HG03460 (cell line): Measurements from ENCODE around the gene LIPH.
"Not testable (repeated sequence)": the region's sequence is repeated elsewhere in the genome, so short reads cannot be mapped to it uniquely, and the experiment has no call there.

ENCODE experiments used
- ATAC-seq: cut with Tn5 transposase; IDR thresholded peaks from one replicate; pipeline ENCODE4 v1.9.1; 2021; ENCODE audit not compliant: unreplicated experiment

The LIPH gene

DNA sequence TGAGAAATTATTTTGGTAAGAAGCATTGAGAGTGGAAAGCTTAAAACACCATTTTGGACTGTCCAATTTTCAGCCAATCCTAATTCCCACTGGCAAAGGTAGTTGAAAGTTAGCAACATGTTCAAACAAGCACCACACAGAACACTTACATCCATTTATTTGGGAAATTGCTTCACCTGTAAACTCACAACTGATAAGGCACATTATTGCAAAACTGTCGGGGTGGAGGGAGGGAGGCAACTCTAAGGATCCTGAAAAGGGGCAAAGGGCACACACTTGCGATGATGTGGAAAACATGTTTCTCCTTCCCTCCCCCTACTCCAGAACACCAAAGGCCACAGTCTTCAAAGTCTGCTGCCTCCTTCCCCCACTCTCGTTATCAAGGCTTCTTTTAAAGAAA, 62.9 kb downstream of the LIPH start:
- no peak for ATAC-seq

DNA sequence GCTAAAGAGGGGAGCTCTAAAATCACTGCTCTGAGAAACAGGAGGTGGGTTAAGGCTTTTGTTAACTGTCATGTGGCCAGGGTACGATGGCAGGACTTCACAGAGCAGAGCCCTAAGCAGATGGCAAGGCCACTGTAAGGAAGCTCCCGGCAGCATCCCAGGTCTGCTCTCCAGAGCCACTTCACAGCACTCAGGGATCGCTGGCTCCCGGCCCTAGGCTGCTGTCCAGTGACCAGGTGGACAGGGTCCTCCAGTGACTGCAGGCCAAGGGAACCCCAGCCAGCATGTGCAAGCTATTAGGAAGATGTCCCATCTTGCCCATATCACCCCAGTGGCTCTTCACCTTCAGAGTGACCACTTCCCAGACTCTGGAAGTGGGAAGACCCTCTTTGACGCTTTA, 63.9 kb downstream of the LIPH start:
- no peak for ATAC-seq

DNA sequence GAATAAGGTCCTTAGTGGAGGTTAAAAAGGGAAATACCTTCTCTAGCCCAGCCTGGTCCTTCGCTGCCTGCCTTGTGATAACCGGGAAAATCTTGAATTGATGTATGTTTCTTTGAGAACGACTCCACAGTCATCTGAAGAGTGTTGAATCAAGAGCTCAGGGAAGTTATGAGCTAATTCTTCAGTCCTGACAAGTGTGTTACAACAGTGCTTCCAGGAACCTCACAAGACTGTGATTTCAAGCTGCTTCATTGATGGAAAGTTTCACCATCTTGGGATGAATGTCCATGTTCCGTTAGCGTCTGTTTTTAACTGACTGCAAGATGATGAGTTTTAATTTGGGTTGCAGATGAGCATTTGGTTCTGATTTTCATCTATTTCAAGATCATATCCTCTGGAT, 66.0 kb downstream of the LIPH start:
- ATAC-seq: no peak

DNA sequence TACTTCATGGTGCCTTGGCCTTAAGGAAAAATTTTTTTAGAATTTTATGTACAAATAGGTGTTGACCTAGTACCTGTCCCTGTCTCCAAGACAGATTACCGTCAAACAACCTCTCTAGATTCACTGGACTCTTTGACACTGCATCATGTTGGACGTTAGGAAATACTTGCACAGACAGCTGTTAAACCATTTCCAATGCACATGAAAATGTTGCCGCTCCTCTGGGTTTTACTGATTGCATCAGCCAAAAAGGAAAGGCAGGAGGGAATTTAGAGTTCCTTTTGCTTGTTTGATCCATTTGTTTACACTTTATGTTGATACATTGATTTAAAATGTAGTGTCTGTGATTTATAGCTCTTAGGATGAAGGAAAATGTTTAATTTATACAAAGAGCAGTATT, 68.1 kb downstream of the LIPH start:
- no peak for ATAC-seq

DNA sequence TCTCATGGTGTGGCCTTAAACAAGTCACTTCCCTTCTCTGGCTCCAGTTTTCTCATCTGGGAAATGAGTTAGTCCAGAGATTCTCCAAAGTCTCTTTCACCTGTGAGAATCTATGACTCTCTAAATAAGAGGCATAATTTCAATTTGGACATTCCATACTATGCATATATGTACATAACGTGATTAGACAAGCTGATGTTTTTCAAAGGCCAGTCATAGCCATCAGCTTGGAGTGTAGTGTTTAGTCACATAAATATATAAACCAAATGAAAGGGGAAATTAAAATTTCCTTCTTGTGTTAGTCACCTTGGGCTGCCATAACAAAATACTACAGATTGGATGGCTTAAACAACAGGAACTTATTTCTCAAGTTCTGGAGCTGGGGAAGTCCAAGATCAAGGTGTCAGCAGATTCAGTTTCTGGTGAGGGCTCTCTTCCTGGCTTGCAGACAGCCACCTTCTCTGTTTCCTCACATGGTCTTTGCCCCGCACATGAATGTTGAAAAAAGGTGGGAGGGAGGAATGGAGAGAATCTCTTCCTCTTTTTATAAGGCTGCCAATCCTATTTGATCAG, 72.9 kb downstream of the LIPH start:
- ATAC-seq: no peak

DNA sequence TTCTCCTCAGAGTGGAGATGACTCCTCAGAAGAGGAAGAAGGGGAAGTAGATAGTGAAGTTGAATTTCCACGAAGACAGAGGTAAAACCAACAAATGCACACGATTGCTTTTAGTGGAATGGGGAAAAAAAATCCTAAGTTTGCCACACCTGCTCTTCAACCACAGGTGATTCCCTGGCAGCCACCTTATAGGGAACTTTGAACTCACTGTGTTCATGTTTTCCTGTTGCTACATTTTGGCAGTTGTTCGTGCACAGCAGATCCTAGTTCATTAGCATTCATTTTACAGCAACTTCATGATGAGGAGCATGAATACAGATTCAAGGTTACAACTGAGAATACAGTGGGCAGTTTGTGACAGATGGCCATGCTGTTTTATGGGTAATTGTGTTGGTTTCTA, 75.1 kb downstream of the LIPH start:
- no peak for ATAC-seq

DNA sequence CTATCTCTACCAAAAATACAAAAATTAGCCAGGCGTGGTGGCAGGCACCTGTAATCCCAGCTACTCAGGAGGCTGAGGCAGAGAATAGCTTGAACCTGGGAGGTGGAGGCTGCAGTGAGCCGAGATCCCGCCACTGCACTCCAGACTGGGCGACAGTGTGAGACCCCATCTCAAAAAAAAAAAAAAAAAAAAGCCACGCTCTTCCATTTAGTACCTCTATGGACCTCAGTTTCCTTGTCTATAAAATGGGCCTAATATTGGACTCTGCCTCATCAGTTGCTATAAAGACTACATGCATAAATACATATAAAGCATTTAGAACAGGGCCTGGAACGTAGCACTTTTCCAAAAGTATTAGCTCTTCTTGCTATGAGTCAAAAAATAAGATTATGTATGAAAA, 77.5 kb downstream of the LIPH start:
- not testable (repeated sequence) for ATAC-seq

DNA sequence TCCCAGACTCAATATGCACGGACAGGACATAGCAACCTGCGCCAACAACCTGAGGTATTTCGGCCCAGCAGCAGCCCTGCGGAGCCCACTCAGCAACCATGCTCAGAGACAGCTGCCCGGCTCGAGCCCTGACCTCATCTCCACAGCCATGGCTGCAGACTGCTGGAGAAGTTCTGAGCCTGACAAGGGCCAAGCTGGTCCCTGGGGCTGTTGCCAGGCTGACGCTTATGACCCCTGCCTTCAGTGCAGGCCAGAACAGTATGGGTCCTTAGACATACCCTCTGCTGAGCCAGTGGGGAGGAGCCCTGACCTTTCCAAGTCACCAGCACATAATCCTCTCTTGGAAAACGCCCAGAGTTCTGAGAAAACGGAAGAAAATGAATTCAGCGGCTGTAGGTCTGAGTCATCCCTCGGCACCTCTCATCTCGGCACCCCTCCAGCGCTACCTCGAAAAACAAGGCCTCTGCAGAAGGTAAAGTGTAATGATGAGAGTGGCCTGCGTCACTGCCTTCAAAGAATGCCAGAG, 79.0 kb downstream of the LIPH start:
- no peak for ATAC-seq

DNA sequence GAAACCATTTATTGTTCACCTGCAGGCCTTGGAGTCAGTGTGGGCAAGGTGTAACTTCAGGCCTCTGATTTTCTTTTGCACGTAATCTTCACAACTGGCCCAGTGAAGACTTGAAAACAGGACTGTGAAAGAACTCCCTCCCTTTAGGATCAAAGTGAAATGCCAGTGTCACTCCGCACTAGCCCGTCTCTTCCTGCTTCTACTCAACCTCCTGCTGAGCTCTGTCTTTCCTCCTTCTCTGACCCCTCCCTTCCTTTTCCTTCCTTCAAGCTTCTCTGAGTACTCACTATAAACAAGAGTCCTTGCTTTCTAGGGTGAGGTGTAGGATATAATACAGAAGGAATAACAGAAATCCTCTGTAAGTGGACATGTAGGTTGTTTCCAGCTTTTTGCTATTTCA, 82.1 kb downstream of the LIPH start:
- ATAC-seq: no peak

DNA sequence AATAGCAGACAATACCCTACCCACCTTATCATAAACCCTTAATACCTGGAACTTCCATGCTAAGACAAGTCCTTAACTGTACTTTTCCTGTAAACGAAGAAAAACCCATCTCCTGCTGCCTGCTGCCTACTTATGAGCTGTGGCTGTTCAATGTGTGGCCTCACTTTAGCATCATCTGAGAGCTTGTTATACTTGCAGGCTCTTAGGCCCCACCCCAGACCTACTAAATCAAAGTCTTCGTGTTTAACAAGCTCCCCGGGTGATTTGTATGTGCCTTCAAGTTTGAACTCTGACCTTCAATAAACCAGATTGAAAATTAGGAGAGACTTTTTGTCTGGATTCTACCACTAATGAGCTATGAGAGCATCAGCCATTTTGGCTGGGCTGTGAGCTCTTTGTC, 82.8 kb downstream of the LIPH start:
- no peak for ATAC-seq

DNA sequence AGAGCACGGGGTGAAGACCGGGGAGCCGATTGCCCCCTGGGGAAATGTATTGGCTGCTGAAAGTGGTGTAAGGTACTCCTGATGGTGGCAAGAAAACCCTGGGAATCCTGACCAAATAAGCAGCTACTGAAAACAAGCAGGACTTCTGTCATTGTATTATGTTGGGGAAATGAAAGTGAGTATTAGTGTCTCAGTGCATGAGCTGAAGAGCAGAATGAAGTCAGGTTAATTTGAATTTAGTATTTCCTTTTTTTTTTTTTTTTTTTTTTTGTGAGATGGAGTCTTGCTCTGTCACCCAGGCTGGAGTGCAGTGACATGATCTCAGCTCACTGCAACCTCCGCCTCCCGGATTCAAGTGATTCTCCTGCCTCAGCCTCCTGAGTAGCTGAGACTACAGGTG, 86.3 kb downstream of the LIPH start:
- not testable (repeated sequence) for ATAC-seq

DNA sequence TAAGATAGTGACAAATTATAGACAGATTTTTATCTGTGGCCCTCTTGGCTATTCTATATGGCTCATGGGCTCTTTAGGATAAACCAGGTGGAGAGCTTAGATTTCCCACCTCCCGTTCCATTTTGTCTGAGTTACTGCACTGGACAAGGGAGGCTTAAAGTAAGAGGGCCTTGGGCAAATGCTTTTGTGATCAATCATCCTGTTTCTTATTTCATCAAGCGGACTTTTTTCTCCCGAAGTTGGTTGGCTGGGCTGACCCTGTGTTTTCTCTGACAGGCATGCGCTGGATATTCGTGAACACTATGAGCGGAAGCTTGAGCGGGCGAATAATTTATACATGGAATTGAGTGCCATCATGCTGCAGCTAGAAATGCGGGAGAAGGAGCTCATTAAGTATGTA, 86.9 kb downstream of the LIPH start:
- no peak for ATAC-seq

DNA sequence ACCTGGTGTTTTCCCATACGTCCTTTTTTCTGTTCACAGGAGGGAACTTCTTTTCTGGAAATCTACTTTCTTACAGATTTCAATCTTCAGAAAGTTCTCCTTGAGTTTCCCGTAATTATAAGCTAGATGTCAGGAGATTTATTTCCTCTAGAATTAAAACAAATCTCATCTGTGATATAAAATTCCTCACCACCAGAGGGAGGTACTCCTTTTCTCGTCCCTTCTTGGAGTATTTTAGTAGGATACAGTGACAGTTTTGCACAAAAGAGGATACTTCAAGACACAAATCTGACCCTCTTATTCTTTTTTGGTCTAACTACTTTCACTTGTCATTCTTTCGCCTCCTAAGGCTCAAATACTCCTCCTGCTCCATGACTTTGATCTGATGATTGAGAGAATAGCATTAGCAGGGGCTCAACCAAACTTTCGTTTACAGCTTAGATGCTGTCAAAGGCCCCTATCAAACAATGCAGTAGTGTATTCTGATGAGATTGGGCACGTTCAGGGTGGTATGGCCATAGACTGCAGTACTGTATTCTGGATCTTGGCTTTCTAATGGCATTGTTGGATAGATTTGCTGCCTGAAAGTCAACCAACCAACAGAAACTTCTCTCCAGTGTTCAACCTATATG, 91.6 kb downstream of the LIPH start:
- no peak for ATAC-seq

DNA sequence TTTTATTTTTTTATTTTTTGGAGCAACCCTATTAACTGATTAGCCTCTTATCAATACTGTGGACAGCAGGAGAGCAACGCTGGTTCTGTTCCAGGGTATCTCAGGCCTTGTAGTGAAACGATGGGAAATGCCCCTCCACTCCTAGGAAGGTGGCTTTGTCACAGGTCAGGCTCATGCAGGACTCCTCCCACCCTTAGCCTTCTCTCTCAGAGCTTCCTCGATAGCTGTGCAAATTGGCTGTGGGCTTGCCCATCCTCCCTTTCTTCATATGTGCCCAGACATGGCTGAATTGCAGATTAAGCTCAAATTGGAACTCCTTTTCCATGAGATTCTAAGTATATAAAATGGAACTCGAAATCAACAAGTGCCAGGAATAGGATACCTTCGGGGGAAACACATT, 92.1 kb downstream of the LIPH start:
- ATAC-seq: no peak

DNA sequence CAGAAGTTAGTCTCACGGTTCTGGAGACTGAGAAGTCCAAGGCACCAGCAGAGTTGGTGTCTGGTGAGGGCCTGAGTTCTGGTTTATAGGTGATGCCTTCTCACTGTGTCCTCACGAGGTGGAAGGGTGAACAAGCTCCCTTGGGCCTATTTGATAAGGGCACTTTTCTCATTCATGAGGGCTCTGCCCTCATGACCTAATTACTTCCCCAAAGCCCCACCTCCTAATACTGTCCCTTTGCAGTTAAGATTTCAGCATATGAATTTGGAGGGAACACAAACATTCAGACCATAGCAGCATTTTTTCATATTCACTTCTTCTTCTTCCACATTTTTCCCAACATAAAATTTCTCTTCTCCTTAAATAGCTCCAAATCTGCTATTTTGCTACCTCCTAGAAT, 95.0 kb downstream of the LIPH start:
- no peak for ATAC-seq
